ENCODE results near the gene C4orf50. TPM values are rescaled to one million over a fixed set of nuclear protein-coding genes. Genes with fewer than 3 reads are reported as not detected.

The C4orf50 gene
- total and polyA plus RNA-seq, 2 of the 4 experiments (the other 2 are of a cell fraction): not detected

DNA sequence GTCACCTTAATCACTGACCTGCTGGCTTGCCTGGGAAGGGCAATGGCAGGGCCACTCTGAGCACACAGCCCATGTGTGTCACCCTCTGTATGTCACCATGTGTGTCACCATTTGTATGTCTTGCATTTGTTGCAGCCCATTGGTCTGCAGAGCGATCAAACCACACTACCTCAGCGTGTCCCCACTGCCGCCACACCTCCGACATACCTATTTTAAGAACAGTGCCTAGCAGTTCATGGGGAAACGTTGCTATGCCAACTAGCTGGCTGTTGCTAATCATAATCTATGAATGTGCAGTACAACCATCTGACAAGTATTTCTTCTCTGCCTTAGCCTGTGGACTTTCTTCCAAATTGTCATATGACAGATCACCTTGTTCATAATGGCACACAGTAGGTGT lies 117.4 kb downstream of the C4orf50 start:
- Histone ChIP-seq H3K27me3 (ENCODE audit: control insufficient read depth, insufficient read depth, low read length) (peaks cover 22% of the 10 kb centered on the region), H2BK5ac (ENCODE audit: low read depth, low read length, poor library complexity, severe bottlenecking) (no peak overlapping the region), H3K36me3 (ENCODE audit: control insufficient read depth, insufficient read depth, low read length) (no peaks in the 10 kb centered on the region), H3K79me1 (ENCODE audit: low read depth in 1 of 2, low read length in 2 of 2) (no peaks in the 10 kb centered on the region), H3K23ac (ENCODE audit: low read depth, low read length) (no peak overlapping the region), H3K27ac (ENCODE audit: insufficient read depth, low read length) (no peak overlapping the region), H4K8ac (ENCODE audit: low read depth in 2 of 2, low read length in 2 of 2) (no peak overlapping the region), H2BK15ac (ENCODE audit: low read depth, low read length) (no peak overlapping the region), H4K20me1 (ENCODE audit: insufficient read depth, low read length) (no peaks in the 10 kb centered on the region), H2BK20ac (ENCODE audit: low read depth, low read length) (no peak overlapping the region), H2AFZ (replicated peaks; ENCODE audit: low read length, poor library complexity) (no peak overlapping the region), H3K4me1 (ENCODE audit: control insufficient read depth, insufficient read depth, low read length) (no peaks in the 10 kb centered on the region), H4K91ac (ENCODE audit: insufficient read depth, low read depth, low read length) (no peak overlapping the region), H2AK5ac (ENCODE audit: low read depth, low read length) (no peak overlapping the region), H3K56ac (ENCODE audit: extremely low read depth, insufficient read depth, low read length) (no peak overlapping the region), H3K4me2 (ENCODE audit: low read depth, low read length) (no peak overlapping the region), H3K9me1 (ENCODE audit: insufficient read depth, low read length) (no peaks in the 10 kb centered on the region), H3K4ac (ENCODE audit: low read depth, low read length) (no peak overlapping the region), H3K4me3 (ENCODE audit: insufficient read depth, low read depth, low read length) (no peak overlapping the region), H3K9ac (ENCODE audit: low read depth, low read length) (no peak overlapping the region), H2AK9ac (replicated peaks; ENCODE audit: low read depth, low read length, poor library complexity) (no peak overlapping the region), H4K5ac (ENCODE audit: low read depth, low read length) (no peak overlapping the region), H3K18ac (ENCODE audit: low read depth, low read length) (no peak overlapping the region), H2BK120ac (ENCODE audit: low read depth, low read length) (no peak overlapping the region), H3K9me3 (ENCODE audit: control insufficient read depth, insufficient read depth, low read length) (peaks cover 5% of the 10 kb centered on the region; the same call in 1 of the 2 replicates), H3K14ac (replicated peaks; ENCODE audit: low read depth, low read length) (no peak overlapping the region)
- TF ChIP-seq, protein P1, sequence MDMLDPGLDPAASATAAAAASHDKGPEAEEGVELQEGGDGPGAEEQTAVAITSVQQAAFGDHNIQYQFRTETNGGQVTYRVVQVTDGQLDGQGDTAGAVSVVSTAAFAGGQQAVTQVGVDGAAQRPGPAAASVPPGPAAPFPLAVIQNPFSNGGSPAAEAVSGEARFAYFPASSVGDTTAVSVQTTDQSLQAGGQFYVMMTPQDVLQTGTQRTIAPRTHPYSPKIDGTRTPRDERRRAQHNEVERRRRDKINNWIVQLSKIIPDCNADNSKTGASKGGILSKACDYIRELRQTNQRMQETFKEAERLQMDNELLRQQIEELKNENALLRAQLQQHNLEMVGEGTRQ (IDR thresholded peaks at IDR 0.05; ENCODE audit: low read depth, low read length): no peak
- TF ChIP-seq RCOR1 (IDR thresholded peaks at IDR 0.05; ENCODE audit: insufficient replicate concordance, low read length) (no peak), RFX5 (IDR thresholded peaks at IDR 0.05; ENCODE audit: low read depth, low read length) (no peak), MAZ (IDR thresholded peaks at IDR 0.05; ENCODE audit: borderline replicate concordance, low read depth, low read length) (no peak), MAFK (IDR thresholded peaks at IDR 0.05; ENCODE audit: low read depth, low read length) (no peak), RAD21 (IDR thresholded peaks at IDR 0.05; ENCODE audit: low read length) (no peak), BHLHE40 (IDR thresholded peaks at IDR 0.05; ENCODE audit: low read depth, low read length) (no peak), POLR2A (IDR thresholded peaks at IDR 0.05; ENCODE audit: low read depth, low read length) (no peak), MXI1 (IDR thresholded peaks at IDR 0.05; ENCODE audit: borderline replicate concordance, low read depth, low read length) (no peak)
- TF ChIP-seq, protein P2, sequence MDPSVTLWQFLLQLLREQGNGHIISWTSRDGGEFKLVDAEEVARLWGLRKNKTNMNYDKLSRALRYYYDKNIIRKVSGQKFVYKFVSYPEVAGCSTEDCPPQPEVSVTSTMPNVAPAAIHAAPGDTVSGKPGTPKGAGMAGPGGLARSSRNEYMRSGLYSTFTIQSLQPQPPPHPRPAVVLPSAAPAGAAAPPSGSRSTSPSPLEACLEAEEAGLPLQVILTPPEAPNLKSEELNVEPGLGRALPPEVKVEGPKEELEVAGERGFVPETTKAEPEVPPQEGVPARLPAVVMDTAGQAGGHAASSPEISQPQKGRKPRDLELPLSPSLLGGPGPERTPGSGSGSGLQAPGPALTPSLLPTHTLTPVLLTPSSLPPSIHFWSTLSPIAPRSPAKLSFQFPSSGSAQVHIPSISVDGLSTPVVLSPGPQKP (IDR thresholded peaks at IDR 0.05; ENCODE audit: borderline replicate concordance, low read depth, low read length): no peak
- TF ChIP-seq, protein P3, sequence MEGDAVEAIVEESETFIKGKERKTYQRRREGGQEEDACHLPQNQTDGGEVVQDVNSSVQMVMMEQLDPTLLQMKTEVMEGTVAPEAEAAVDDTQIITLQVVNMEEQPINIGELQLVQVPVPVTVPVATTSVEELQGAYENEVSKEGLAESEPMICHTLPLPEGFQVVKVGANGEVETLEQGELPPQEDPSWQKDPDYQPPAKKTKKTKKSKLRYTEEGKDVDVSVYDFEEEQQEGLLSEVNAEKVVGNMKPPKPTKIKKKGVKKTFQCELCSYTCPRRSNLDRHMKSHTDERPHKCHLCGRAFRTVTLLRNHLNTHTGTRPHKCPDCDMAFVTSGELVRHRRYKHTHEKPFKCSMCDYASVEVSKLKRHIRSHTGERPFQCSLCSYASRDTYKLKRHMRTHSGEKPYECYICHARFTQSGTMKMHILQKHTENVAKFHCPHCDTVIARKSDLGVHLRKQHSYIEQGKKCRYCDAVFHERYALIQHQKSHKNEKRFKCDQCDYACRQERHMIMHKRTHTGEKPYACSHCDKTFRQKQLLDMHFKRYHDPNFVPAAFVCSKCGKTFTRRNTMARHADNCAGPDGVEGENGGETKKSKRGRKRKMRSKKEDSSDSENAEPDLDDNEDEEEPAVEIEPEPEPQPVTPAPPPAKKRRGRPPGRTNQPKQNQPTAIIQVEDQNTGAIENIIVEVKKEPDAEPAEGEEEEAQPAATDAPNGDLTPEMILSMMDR (conservative IDR thresholded peaks at IDR 0.05; ENCODE audit: low read depth, low read length): no peak
- intact Hi-C loops (cut with micrococcal nuclease) (no loop called here), dilution Hi-C loops (cut with HindIII; ENCODE audit: low sequenced_read_pairs, unreplicated experiment) (no loop called here), in situ Hi-C loops (cut with MboI; ENCODE audit: low sequenced_read_pairs) (no loop called here)
- DNase-seq (no peak), ATAC-seq (ENCODE audit: low read depth) (no peak)
- 63% methylated on average over 4 of the region's 5 CpGs; no CpG with 5 or more reads in 1 of the 2 experiments for WGBS, 2 experiments (ENCODE audit: extremely low coverage in 2 of 2, insufficient read length in 1 of 2)
- ChIA-PET POLR2A (ENCODE audit: unreplicated experiment) (no interaction called here), CTCF (no interaction called here)
- no TSS peak for BruUV-seq (replicated peaks)

Data from IMR-90 (cell line).